HL-60/S4 treated with phorbol 12-myristate 13-acetate at 8.2 ng/mL for 4 days and 3 days (cell line): ENCODE measurements around the gene PTGER3.
"Not testable (repeated sequence)": the region's sequence is repeated elsewhere in the genome, so short reads cannot be mapped to it uniquely, and the experiment has no call there.

ENCODE experiments used
- in situ Hi-C: fragments of 300-500 bp; cut with MboI; formaldehyde crosslinking; loops from 2 replicates; pipeline ENCODE4 v1.15.0; 2022; ENCODE audit warnings: low sequenced_read_pairs

PTGER3 gene

GRCh38 chr1:70961374-70961975, 86.1 kb downstream of the PTGER3 start:
- in situ Hi-C loops, result no loop called here

- in situ Hi-C loops, result no loop called here
These were observed 99.1 kb downstream of the PTGER3 start for GRCh38 chr1:70948396-70949017.

- in situ Hi-C loops, result no loop called here
These were observed 99.8 kb downstream of the PTGER3 start for GRCh38 chr1:70947835-70948234.

- in situ Hi-C loops, result no loop called here
These were observed 101.9 kb downstream of the PTGER3 start for GRCh38 chr1:70945676-70946075.

GRCh38 chr1:70945251-70945650, 102.4 kb downstream of the PTGER3 start:
- in situ Hi-C loops, result no loop called here

GRCh38 chr1:70941563-70941962, 106.1 kb downstream of the PTGER3 start:
- in situ Hi-C loops, result no loop called here

GRCh38 chr1:70940398-70940797, 107.2 kb downstream of the PTGER3 start:
- in situ Hi-C loops, result not testable (repeated sequence)

GRCh38 chr1:70934194-70934961, 113.2 kb downstream of the PTGER3 start:
- in situ Hi-C loops, result no loop called here

- in situ Hi-C loops, result no loop called here
These were observed 117.6 kb downstream of the PTGER3 start for GRCh38 chr1:70930062-70930461.

GRCh38 chr1:70922196-70922595, 125.4 kb downstream of the PTGER3 start:
- in situ Hi-C loops, result no loop called here
